ENCODE results near the gene CNTNAP2. TPM values are rescaled to one million over a fixed set of nuclear protein-coding genes. Genes with fewer than 3 reads are reported as not detected.
A peak's percentile ranks its signal among the peaks of the same experiment; 100 is the strongest.

The CNTNAP2 gene
- total RNA-seq, 1 donor from 2014 or later, result 0.22 TPM

- intact Hi-C loops (cut with micrococcal nuclease), result no loop called here
- no peak for ATAC-seq
- DNase-seq, result no peak
Measured at GRCh38 chr7:148347981-148348380, 2231.4 kb downstream of the CNTNAP2 start.

DNA sequence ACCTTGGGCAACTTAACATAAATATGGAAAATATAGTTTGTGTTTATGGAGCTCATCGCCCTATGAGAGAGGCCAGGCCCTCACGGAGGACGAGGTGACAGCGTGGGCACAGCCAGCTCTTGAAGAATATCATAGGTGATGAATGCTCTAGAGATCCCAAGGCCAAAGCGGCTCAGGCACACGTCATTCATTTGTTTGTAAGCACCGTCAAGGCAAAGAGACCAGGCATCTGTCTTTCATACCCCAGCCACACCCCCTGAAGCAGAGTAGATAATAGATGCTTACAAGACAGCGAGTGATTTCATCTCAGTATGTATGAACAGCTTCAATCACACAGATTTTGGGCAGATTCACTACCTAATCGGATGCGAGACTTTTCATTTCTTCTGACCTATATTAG is 2231.9 kb downstream of the CNTNAP2 start:
- DNase-seq, result no peak
- ATAC-seq, result no peak
- intact Hi-C loops (cut with micrococcal nuclease), result no loop called here

DNA sequence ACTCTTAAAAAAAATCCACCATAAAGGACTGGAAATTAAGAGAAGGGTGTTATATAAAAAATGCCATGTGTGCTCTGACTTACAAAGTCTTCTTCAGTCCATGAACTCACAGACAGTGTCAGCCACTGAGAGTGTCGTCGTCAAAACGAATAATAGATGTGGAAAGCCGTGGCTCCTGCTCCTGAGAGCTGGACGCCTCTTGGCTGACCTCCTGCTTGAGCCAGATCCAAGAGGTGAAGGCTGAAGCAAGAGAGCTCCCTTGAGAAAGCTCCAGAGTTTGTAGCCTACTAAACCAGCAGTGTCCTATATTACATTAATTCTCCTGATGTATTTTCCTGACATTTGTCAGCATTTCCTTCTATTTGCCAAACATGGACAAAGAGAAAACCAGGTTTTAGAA is 2239.7 kb downstream of the CNTNAP2 start:
- DNase-seq, result peak; percentile 73
- ATAC-seq, result peak; percentile 87
- intact Hi-C loops (cut with micrococcal nuclease), result no loop called here

GRCh38 chr7:148362541-148362940 is 2245.9 kb downstream of the CNTNAP2 start:
- DNase-seq (no peak), ATAC-seq (no peak)
- intact Hi-C loops (cut with micrococcal nuclease), result no loop called here

GRCh38 chr7:148367731-148368475 is 2251.3 kb downstream of the CNTNAP2 start:
- ATAC-seq (no peak), DNase-seq (no peak)
- intact Hi-C loops (cut with micrococcal nuclease), result no loop called here

DNA sequence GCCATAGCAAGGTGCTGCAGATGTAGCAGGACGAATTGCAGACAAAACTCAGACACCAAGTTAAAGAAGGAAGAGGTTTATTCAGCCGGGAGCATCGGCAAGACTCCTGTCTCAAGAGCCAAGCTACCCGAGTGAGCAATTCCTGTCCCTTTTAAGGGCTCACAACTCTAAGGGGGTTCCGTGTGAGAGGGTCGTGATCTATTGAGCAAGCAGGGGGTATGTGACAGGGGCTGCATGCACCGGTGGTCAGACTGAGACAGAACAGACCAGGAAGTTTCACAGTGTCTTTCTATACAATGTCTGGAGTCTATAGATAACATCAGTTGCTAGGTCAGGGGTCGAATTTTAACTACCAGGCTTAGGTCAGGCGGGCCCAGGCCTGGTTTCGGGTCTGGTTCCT is 2252.0 kb downstream of the CNTNAP2 start:
- intact Hi-C loops (cut with micrococcal nuclease), result no loop called here
- ATAC-seq, result no peak
- DNase-seq, result no peak

GRCh38 chr7:148371280-148371937 is 2254.8 kb downstream of the CNTNAP2 start:
- ATAC-seq, result no peak
- intact Hi-C loops (cut with micrococcal nuclease), result no loop called here
- DNase-seq, result no peak

GRCh38 chr7:148374396-148375259 is 2258.0 kb downstream of the CNTNAP2 start:
- ATAC-seq (no peak), DNase-seq (no peak)
- intact Hi-C loops (cut with micrococcal nuclease), result no loop called here

- no peak for ATAC-seq
- intact Hi-C loops (cut with micrococcal nuclease), result no loop called here
- no peak for DNase-seq
Measured at GRCh38 chr7:148379677-148380076, 2263.1 kb downstream of the CNTNAP2 start.

DNA sequence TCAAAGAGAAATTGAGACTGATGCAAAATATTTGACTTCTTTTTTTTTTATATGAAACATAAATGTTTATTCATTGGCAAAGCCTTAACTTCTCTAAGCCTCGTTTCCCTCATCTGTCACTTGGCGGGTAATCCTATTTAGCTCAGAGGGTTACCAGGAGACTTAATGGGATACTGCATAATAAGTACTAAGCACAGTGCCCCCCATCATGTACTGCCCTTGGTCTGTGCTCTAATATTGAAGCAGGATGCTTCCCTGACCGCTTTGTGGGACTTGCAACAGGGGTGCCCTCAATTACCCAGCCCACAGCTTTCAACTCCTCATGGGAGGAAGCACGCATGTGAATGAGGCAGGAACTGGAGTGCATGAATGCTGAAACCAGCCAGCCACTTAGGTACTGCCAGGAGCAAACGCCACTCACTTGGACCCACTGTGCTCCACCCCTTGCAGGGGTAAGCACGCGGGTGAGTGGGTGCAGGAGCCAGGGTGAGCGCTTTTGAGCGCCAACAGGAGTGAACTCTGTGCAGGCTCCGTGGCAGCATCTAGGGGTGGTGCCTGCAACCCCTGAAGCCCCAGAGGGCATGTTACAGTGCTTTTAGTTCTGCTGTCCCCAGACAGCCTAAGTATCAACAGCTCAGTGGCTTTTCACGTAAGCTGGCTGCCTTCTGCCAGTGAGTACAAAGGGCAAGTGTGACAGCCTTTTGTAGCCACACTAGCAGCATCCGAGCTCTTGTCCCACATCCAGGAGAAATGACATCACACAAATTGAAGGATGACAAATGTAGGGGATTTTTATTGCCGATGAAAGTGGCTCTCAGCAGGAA is 2264.2 kb downstream of the CNTNAP2 start:
- intact Hi-C loops (cut with micrococcal nuclease), result no loop called here

GRCh38 chr7:148382596-148382995 is 2266.0 kb downstream of the CNTNAP2 start:
- ATAC-seq, result no peak
- no peak for DNase-seq
- intact Hi-C loops (cut with micrococcal nuclease), result no loop called here

More for the DNA sequence above, 2264.2 kb downstream of the CNTNAP2 start:
- ATAC-seq, result no peak
- no peak for DNase-seq

DNA sequence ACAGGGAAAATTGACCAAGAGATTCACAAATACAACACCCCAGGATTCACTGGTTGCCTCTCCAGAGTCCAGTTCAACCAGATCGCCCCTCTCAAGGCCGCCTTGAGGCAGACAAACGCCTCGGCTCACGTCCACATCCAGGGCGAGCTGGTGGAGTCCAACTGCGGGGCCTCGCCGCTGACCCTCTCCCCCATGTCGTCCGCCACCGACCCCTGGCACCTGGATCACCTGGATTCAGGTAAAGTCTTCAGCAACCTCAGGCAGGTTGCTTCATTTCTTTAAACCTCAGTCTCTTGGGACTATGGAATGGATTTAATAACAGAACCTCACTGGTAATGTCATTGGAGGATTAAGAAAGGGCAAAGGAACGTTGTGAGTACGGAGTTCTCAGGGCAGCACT is 2267.1 kb downstream of the CNTNAP2 start:
- intact Hi-C loops (cut with micrococcal nuclease), result no loop called here
- ATAC-seq (no peak), DNase-seq (no peak)

DNA sequence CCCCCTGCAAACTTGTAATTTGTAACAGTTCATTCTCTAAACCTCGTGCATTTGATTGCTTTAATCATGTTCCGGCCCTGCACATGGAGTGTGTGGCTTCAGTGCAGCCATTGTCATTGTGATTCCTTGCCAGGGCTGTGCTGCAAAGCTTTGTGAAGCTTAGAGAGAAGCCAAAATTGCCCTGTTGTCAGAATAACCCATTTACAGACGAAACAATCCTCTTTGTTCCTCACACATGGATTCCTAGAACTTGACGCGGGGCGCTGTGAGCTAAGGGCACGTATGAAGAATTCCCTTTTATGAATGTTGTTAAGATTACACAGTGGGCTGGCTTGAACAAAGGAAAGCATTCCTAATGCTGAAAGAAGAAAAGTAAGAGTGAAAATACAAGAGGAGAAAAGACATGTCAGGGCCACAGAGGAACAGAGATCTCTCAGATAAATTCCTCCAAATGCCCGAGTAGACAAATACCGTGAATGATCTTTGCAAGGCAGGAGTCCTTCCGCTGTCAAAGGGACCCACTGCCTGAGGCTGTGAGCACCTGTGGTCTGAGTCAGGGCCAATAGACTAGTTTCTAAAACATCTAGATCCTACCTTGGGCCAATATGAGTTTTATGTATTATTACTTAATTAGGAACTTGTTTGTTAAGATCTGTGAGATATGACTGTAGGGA is 2268.5 kb downstream of the CNTNAP2 start:
- DNase-seq (no peak), ATAC-seq (no peak)
- intact Hi-C loops (cut with micrococcal nuclease), result no loop called here

DNA sequence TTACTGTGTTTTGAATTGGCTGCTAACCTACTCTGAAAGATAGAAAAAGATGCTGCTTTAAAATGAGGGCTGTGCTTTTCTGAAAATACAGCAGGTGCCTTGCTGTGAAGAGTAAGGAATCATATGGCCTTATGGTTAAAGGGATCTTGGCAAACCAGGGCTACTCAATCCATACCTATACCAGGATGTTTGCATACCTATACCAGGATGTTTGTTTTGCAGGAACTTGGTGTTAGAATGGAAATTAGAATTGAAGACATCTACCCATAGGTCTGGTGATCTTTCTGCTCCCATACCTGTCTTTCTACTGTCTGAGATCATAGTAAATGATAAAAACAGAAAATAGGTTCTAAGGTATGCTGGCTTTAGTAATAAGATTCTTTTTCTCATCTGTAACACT is 2273.8 kb downstream of the CNTNAP2 start:
- ATAC-seq (no peak), DNase-seq (no peak)
- intact Hi-C loops (cut with micrococcal nuclease), result no loop called here

DNA sequence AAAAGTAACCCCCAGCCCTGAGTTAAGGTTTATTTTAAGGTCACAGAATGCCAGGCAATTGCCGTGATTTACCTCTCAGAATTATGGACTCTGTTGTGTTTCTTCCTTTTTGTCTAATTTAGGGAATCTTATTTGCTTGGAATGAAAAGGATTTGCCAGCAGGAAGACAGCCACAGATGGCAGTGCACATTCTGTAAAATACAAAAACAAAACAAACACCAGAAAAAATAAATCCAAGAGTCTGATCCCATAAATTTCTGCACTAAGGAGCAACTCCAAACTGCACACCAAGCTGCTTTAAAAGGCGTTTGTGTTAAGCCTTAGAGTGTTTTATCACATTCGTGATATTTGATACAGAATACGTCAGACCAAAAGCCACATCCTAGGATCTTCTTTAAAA is 2275.0 kb downstream of the CNTNAP2 start:
- DNase-seq, result no peak
- intact Hi-C loops (cut with micrococcal nuclease), result no loop called here
- no peak for ATAC-seq

DNA sequence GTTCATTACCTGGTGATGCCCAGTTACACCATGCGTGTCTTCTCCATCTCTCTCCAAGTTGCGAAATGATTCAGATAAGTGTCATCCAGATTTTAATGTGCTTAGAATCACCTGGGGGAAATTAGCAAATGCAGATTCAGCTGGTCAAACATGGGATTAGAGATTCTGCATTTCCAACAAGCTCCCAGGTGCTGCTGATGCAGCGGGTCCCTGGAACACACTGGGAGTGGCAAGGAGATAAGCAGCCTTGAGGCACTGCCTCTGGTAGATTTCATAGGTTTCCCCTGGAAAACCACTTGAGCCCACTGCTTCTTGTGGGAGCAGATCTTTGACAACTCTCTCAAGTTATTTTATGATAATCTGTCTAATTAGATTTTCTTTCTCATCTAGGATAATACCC is 2278.0 kb downstream of the CNTNAP2 start:
- DNase-seq (no peak), ATAC-seq (no peak)
- intact Hi-C loops (cut with micrococcal nuclease), result no loop called here

DNA sequence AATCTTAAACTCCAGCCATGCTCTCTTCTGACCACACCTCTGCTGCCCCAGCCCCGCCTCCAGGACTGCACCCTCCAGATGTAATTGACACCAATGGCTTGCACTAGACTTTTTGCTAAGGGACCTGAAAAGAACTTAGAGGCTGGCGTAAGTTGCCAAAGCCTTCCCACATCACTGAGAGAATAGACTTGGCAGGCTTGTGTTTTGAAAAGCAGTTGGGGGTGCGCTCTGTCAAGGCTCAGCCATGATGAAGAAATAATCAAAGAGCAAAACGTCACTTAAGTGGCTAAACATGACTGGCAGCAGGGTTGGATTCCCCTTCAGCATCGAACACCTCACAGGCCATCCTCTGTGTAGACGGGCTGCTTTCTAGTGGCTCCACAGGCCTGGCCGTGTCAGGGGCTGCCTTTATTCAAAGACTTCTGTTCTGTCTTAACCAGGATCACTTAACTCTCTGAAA is 2278.8 kb downstream of the CNTNAP2 start:
- ATAC-seq, result no peak
- no peak for DNase-seq
- intact Hi-C loops (cut with micrococcal nuclease), result no loop called here

DNA sequence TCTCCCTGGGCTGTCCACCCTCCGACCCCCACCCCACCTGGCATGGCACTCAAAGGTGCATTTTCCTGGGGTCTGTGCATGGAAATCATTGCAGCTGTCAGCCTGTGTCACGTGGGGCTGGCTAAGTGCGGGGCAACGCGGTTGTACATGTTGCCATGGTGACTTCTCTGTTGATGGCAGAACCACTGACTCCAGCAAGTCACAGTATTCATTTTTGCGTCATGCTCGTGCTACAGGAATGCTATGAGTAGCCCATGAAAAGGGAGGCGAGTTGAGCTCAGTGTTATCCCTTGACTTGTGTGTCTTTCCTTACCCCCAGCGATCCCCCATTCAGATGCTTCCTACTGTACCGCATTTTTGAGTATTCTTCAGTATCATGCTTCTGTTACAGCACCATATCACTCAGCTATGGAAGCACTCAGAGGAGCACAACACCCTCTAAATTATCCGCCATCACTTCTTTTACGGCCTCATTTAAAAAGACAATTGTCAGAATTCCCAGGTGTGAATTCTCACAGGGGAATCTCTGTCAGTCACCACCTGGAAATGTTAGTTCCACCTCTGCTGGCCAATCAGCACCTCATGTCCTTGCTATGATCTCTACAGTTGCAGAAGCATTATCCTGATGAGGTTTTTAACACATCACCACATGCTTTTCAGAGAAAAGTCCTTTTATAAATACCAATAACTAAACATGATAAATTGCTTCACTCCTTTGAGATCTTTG is 2279.6 kb downstream of the CNTNAP2 start:
- no peak for DNase-seq
- intact Hi-C loops (cut with micrococcal nuclease), result no loop called here

More for the DNA sequence above, 2279.6 kb downstream of the CNTNAP2 start:
- no peak for ATAC-seq

Data from left ventricle myocardium superior (tissue), 1 donor.